ENCODE data around the gene RCAN2.

RCAN2 gene

GRCh38 chr6:46491201-46491627 is at the start of gene RCAN2:
Gene RCAN2 (minus strand): TSS chr6:46491449.
- DNase-seq (ENCODE audit: low read depth in 2 of 2): peak in 1 of 2 donors; percentile 14

- DNase-seq (ENCODE audit: low read depth in 2 of 2): no peak
Measured at GRCh38 chr6:46539866-46540265, 48.6 kb upstream of the RCAN2 start.

- DNase-seq (ENCODE audit: low read depth in 2 of 2): no peak
Measured at GRCh38 chr6:46538800-46539480, 47.7 kb upstream of the RCAN2 start.

- no peak for DNase-seq (ENCODE audit: low read depth in 2 of 2)
Measured at GRCh38 chr6:46530896-46531295, 39.6 kb upstream of the RCAN2 start.

GRCh38 chr6:46528961-46529750 is 37.9 kb upstream of the RCAN2 start:
- no peak for DNase-seq (ENCODE audit: low read depth in 2 of 2)

GRCh38 chr6:46526607-46527006 is 35.4 kb upstream of the RCAN2 start:
- DNase-seq (ENCODE audit: low read depth in 2 of 2): no peak

- DNase-seq (ENCODE audit: low read depth in 2 of 2): no peak
Measured at GRCh38 chr6:46525583-46525982, 34.3 kb upstream of the RCAN2 start.

- no peak for DNase-seq (ENCODE audit: low read depth in 2 of 2)
Measured at GRCh38 chr6:46521464-46521971, 30.3 kb upstream of the RCAN2 start.

GRCh38 chr6:46517202-46517601 is 26.0 kb upstream of the RCAN2 start:
- no peak for DNase-seq (ENCODE audit: low read depth in 2 of 2)

GRCh38 chr6:46513533-46513932 is 22.3 kb upstream of the RCAN2 start:
- DNase-seq (ENCODE audit: low read depth in 2 of 2): no peak

- no peak for DNase-seq (ENCODE audit: low read depth in 2 of 2)
Measured at GRCh38 chr6:46511320-46511719, 20.1 kb upstream of the RCAN2 start.

GRCh38 chr6:46510651-46511050 is 19.4 kb upstream of the RCAN2 start:
- DNase-seq (ENCODE audit: low read depth in 2 of 2): no peak

- no peak for DNase-seq (ENCODE audit: low read depth in 2 of 2)
Measured at GRCh38 chr6:46509981-46510510, 18.8 kb upstream of the RCAN2 start.

- no peak for DNase-seq (ENCODE audit: low read depth in 2 of 2)
Measured at GRCh38 chr6:46509063-46509462, 17.8 kb upstream of the RCAN2 start.

- no peak for DNase-seq (ENCODE audit: low read depth in 2 of 2)
Measured at GRCh38 chr6:46507426-46507825, 16.2 kb upstream of the RCAN2 start.

GRCh38 chr6:46505693-46506512 is 14.7 kb upstream of the RCAN2 start:
- DNase-seq (ENCODE audit: low read depth in 2 of 2): no peak

- DNase-seq (ENCODE audit: low read depth in 2 of 2): no peak
Measured at GRCh38 chr6:46504242-46504641, 13.0 kb upstream of the RCAN2 start.

GRCh38 chr6:46502486-46503119 is 11.4 kb upstream of the RCAN2 start:
- DNase-seq (ENCODE audit: low read depth in 2 of 2): no peak

- DNase-seq (ENCODE audit: low read depth in 2 of 2): no peak
Measured at GRCh38 chr6:46501136-46502089, 10.2 kb upstream of the RCAN2 start.

GRCh38 chr6:46500382-46500781 is 9.1 kb upstream of the RCAN2 start:
- DNase-seq (ENCODE audit: low read depth in 2 of 2): no peak
